Transverse colon (tissue), 3 donors: Measurements from ENCODE around the gene REM2.

Experiments used
- EP300 ChIP-seq: sonication (generic); formaldehyde crosslinking; IDR thresholded peaks from one replicate; pipeline ENCODE4 v1.6.1; 2017; ENCODE audit warnings: antibody characterized with exemption, low read depth
- POLR2A ChIP-seq: fragments of 450-650 bp; IDR thresholded peaks from one replicate; pipeline ENCODE4 v1.6.1; 2016; ENCODE audit warnings: antibody characterized with exemption, mild to moderate bottlenecking, moderate library complexity
- POLR2AphosphoS5 ChIP-seq, 3 donors: sonication (generic); formaldehyde crosslinking; IDR thresholded peaks; one replicate each; pipeline ENCODE4 v1.6.1; 2016; ENCODE audit warnings: antibody characterized with exemption in 3 of 3

- TF ChIP-seq POLR2AphosphoS5 (IDR thresholded peaks at IDR 0.05) (no peak), POLR2A (no peak), EP300 (no peak)
Observed at GRCh38 chr14:22922294-22922693, 39.3 kb downstream of the REM2 start.
